ENCODE data around the gene DPY19L3.

DNA sequence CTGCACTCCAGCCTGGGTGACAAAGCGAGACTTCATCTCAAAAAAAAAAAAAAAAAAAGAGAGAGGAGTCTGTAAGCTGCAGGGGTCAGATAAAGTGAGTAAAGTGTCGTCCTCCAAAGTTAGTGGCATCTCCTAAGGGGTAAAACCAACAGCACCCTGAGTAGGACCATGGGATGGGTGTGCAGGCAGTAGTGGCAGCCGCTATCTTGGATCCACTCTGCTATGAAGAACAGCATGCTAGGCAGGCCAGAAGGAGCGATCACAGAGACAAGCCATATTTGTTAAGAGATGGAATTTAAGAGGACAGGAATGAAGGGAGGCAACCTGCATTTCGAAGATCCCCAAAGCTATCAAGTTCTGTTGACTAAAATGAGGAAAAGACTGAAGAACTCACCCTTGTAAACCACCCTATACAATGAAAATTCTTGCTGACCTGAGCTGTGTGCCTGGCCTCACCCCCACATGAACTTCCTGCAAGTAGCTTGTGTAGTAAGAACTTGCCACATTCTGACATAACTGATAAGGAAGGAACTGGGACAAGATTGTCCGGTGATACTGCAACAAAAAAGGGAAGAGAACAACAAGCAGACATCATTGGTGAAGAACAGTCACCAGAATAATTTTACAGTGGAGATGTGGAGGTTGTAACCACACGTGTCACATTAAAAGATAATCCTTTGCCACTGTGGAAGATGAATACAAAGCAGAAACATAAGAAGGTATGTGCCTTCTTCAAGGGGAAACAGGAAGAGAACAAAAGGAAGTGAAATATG is 16.2 kb downstream of the DPY19L3 start:
- TF ChIP-seq, protein P1, sequence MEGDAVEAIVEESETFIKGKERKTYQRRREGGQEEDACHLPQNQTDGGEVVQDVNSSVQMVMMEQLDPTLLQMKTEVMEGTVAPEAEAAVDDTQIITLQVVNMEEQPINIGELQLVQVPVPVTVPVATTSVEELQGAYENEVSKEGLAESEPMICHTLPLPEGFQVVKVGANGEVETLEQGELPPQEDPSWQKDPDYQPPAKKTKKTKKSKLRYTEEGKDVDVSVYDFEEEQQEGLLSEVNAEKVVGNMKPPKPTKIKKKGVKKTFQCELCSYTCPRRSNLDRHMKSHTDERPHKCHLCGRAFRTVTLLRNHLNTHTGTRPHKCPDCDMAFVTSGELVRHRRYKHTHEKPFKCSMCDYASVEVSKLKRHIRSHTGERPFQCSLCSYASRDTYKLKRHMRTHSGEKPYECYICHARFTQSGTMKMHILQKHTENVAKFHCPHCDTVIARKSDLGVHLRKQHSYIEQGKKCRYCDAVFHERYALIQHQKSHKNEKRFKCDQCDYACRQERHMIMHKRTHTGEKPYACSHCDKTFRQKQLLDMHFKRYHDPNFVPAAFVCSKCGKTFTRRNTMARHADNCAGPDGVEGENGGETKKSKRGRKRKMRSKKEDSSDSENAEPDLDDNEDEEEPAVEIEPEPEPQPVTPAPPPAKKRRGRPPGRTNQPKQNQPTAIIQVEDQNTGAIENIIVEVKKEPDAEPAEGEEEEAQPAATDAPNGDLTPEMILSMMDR (IDR thresholded peaks at IDR 0.05), result no peak
- TF ChIP-seq TCF7L2 (IDR thresholded peaks at IDR 0.05; ENCODE audit: low read depth, low read length) (no peak), POLR2AphosphoS5 (IDR thresholded peaks at IDR 0.05; ENCODE audit: low read depth, low read length) (no peak)
